ENCODE data around the gene SYNE2.

- TF ChIP-seq EZH2 (IDR thresholded peaks at IDR 0.05; ENCODE audit: low read length, missing control alignments), result no peak
- TF ChIP-seq CTCF (conservative IDR thresholded peaks at IDR 0.05 in 1 of 2, IDR thresholded peaks at IDR 0.05 in 1 of 2; ENCODE audit: low read depth in 1 of 2, low read length in 2 of 2), result no peak
These were observed 342.4 kb downstream of the SYNE2 start for GRCh38 chr14:64195199-64195598.

All from fibroblast of lung (primary cell).